GM18907 (cell line): ENCODE measurements around the gene VSTM2B.
"Not testable (repeated sequence)": the region's sequence is repeated elsewhere in the genome, so short reads cannot be mapped to it uniquely, and the experiment has no call there.

ENCODE experiments used
- ATAC-seq: cut with Tn5 transposase; IDR thresholded peaks from one replicate; pipeline ENCODE4 v1.9.1; 2021; ENCODE audit warnings: mild to moderate bottlenecking, moderate library complexity; ENCODE audit not compliant: unreplicated experiment

Gene VSTM2B

GRCh38 chr19:29544656-29545360 is 19.0 kb downstream of the VSTM2B start:
- ATAC-seq, result no peak

GRCh38 chr19:29545447-29545846 is 19.7 kb downstream of the VSTM2B start:
- ATAC-seq, result not testable (repeated sequence)

GRCh38 chr19:29545866-29546582 is 20.2 kb downstream of the VSTM2B start:
- no peak for ATAC-seq

GRCh38 chr19:29546583-29547190 is 20.9 kb downstream of the VSTM2B start:
- no peak for ATAC-seq

GRCh38 chr19:29547361-29547960 is 21.7 kb downstream of the VSTM2B start:
- no peak for ATAC-seq

GRCh38 chr19:29547981-29548380 is 22.2 kb downstream of the VSTM2B start:
- no peak for ATAC-seq

GRCh38 chr19:29548483-29549085 is 22.8 kb downstream of the VSTM2B start:
- no peak for ATAC-seq

GRCh38 chr19:29549105-29550070 is 23.6 kb downstream of the VSTM2B start:
- ATAC-seq, result no peak

GRCh38 chr19:29550896-29551295 is 25.1 kb downstream of the VSTM2B start:
- ATAC-seq, result no peak

- ATAC-seq, result no peak
Measured at GRCh38 chr19:29551774-29552173, 26.0 kb downstream of the VSTM2B start.

- no peak for ATAC-seq
Measured at GRCh38 chr19:29552454-29553280, 26.9 kb downstream of the VSTM2B start.

GRCh38 chr19:29554149-29554548 is 28.4 kb downstream of the VSTM2B start:
- no peak for ATAC-seq

- ATAC-seq, result not testable (repeated sequence)
Measured at GRCh38 chr19:29559110-29559509, 33.3 kb downstream of the VSTM2B start.

GRCh38 chr19:29559743-29560142 is 33.9 kb downstream of the VSTM2B start:
- ATAC-seq, result no peak

- no peak for ATAC-seq
Measured at GRCh38 chr19:29560313-29561075, 34.7 kb downstream of the VSTM2B start.

- ATAC-seq, result no peak
Measured at GRCh38 chr19:29561601-29562000, 35.8 kb downstream of the VSTM2B start.

- no peak for ATAC-seq
Measured at GRCh38 chr19:29562299-29563297, 36.8 kb downstream of the VSTM2B start.
